HepG2 (cell line): ENCODE results near the gene PIAS1. TPM values are rescaled to one million over a fixed set of nuclear protein-coding genes. Genes with fewer than 3 reads are reported as not detected.

ENCODE experiments used
- ATAC-seq: fragments of 200-7000 bp; cut with Tn5 transposase; 3 replicates; pipeline ENCODE4 v1.9.1; 2020; ENCODE audit warnings: mild to moderate bottlenecking, moderate library complexity
- BruUV-seq: library from RNA; stranded (reverse); fragments of 400-500 nt; replicated peaks from 2 replicates; lab custom pipeline; 2021; lab: Mats Ljungman, UMichigan
- CTCF ChIA-PET: fragments of 300-600 bp; formaldehyde crosslinking; extraction: SDS; loops from one replicate; lab custom pipeline; 2021; ENCODE audit warnings: low total read pairs, inconsistent platforms, low intra/inter-chr PET ratio; lab: Yijun Ruan, JAX
- POLR2A ChIA-PET: fragments of 350-600 bp; sonication (Branson Sonifier 250); formaldehyde crosslinking; loops from one replicate; lab custom pipeline; 2020; ENCODE audit warnings: antibody characterized with exemption, inconsistent platforms; lab: Yijun Ruan, JAX
- DNase-seq: peaks from one replicate; pipeline ENCODE4 v3.0.0-alpha.2; 2015; ENCODE audit warnings: low spot score
- FAIRE-seq: peaks from 3 replicates; lab custom pipeline; 2011; peaks lifted over from hg19 to GRCh38; lab: Jason Lieb, UNC
- H2AFZ ChIP-seq: one replicate; pipeline ENCODE4 v1.6.1; 2011; ENCODE audit warnings: low read length, inconsistent platforms
- H3K27ac ChIP-seq: fragments of 300-600 bp; 3 replicates; pipeline ENCODE4 v1.8.0; 2011; ENCODE audit warnings: mixed run types, mild to moderate bottlenecking, mixed read lengths, low read length, inconsistent platforms; ENCODE audit not compliant: insufficient read depth; ENCODE audit errors: extremely low read length
- H3K27me3 ChIP-seq, 2 experiments: fragments of 200-600 bp in 1 of 2; 2 replicates in 1 of 2; 3 replicates in 1 of 2; pipeline versions ENCODE4 v1.6.0 to v1.8.0; 2011; ENCODE audit warnings: low read length in 2 of 2, mild to moderate bottlenecking in 2 of 2, moderate library complexity in 2 of 2, inconsistent platforms in 1 of 2; ENCODE audit not compliant: insufficient read depth in 2 of 2, control insufficient read depth in 1 of 2
- H3K36me3 ChIP-seq, 2 experiments: fragments of 200-600 bp in 1 of 2; replicated peaks in 1 of 2; 2 replicates in 1 of 2; 3 replicates in 1 of 2; pipeline versions ENCODE4 v1.5.1 to v1.8.0; 2011; ENCODE audit warnings: low read length in 2 of 2, inconsistent platforms in 1 of 2; ENCODE audit not compliant: insufficient read depth in 2 of 2, control insufficient read depth in 1 of 2
- H3K4me1 ChIP-seq: 2 replicates; pipeline ENCODE4 v1.5.1; 2012; ENCODE audit warnings: low read length, inconsistent platforms; ENCODE audit not compliant: insufficient read depth
- H3K4me2 ChIP-seq: 2 replicates; pipeline ENCODE4 v1.6.0; 2011; ENCODE audit warnings: low read depth, low read length, inconsistent platforms
- H3K4me3 ChIP-seq, 3 experiments: fragments of 200-600 bp in 1 of 3; sonication (generic), shearing (Covaris generic) in 1 of 3; replicated peaks in 1 of 3; 2 replicates each; pipeline ENCODE4 v1.5.1; 2011 to 2016; ENCODE audit warnings: low read length in 3 of 3, inconsistent platforms in 2 of 3, low read depth in 2 of 3, mild to moderate bottlenecking in 2 of 3, control low read depth in 1 of 3, mixed read lengths in 1 of 3; ENCODE audit not compliant: insufficient read depth in 1 of 3
- H3K79me2 ChIP-seq: one replicate; pipeline ENCODE4 v1.6.1; 2011; ENCODE audit warnings: low read length, inconsistent platforms; ENCODE audit not compliant: insufficient read depth
- H3K9ac ChIP-seq: 2 replicates; pipeline ENCODE4 v1.6.0; 2011; ENCODE audit warnings: mild to moderate bottlenecking, low read depth, low read length, inconsistent platforms; ENCODE audit not compliant: insufficient read depth
- H3K9me3 ChIP-seq: 2 replicates; pipeline ENCODE4 v1.5.1; 2012; ENCODE audit warnings: mild to moderate bottlenecking, low read length
- H4K20me1 ChIP-seq: 2 replicates; pipeline ENCODE4 v1.6.0; 2011; ENCODE audit warnings: inconsistent platforms, mild to moderate bottlenecking, low read length, moderate library complexity; ENCODE audit not compliant: insufficient read depth
- CEBPG ChIP-seq: IDR thresholded peaks from 2 replicates; pipeline ENCODE4 v1.6.1; 2016
- CERS6 ChIP-seq: sonication (generic); formaldehyde crosslinking; IDR thresholded peaks from 2 replicates; pipeline ENCODE4 v1.5.0; 2020; ENCODE audit warnings: missing genetic modification reagents
- CSRNP1 ChIP-seq: sonication (generic); formaldehyde crosslinking; IDR thresholded peaks from 2 replicates; pipeline ENCODE4 v1.8.1; 2023; ENCODE audit warnings: mild to moderate bottlenecking, missing genetic modification reagents
- FOXA1 ChIP-seq, 2 experiments: fragments of 450-650 bp in 1 of 2; sonication (generic) in 1 of 2; formaldehyde crosslinking in 1 of 2; IDR thresholded peaks; 2 replicates each; pipeline versions ENCODE4 v1.4.0 to v1.6.1; 2016 to 2020; ENCODE audit warnings: missing genetic modification reagents in 1 of 2
- HHEX ChIP-seq: IDR thresholded peaks from 2 replicates; pipeline ENCODE4 v1.6.1; 2016; ENCODE audit warnings: control low read depth
- IRF2 ChIP-seq: IDR thresholded peaks from 2 replicates; pipeline ENCODE4 v1.6.1; 2018; ENCODE audit warnings: missing genetic modification reagents, missing compliant biosample characterization
- JUND ChIP-seq: sonication (generic); formaldehyde crosslinking; IDR thresholded peaks from 2 replicates; pipeline ENCODE4 v1.8.0; 2022; ENCODE audit warnings: mild to moderate bottlenecking, missing genetic modification reagents
- NFE2L2 ChIP-seq: fragments of 150-350 bp; IDR thresholded peaks from 2 replicates; pipeline ENCODE4 v1.6.1; 2014; ENCODE audit warnings: low read length
- PAXIP1 ChIP-seq: sonication (generic); formaldehyde crosslinking; conservative IDR thresholded peaks from 2 replicates; pipeline ENCODE4 v1.4.0; 2020; ENCODE audit warnings: mild to moderate bottlenecking, missing genetic modification reagents, moderate library complexity
- RAD21 ChIP-seq: fragments of 450-650 bp; formaldehyde crosslinking; IDR thresholded peaks from 2 replicates; pipeline ENCODE4 v1.5.0; 2020; ENCODE audit warnings: mild to moderate bottlenecking
- ZKSCAN8 ChIP-seq: IDR thresholded peaks from 2 replicates; pipeline ENCODE4 v1.6.1; 2016; ENCODE audit warnings: borderline replicate concordance, missing genetic modification reagents, missing compliant biosample characterization
- ZNF496 ChIP-seq: sonication (generic); formaldehyde crosslinking; IDR thresholded peaks from 2 replicates; pipeline ENCODE4 v1.8.1; 2023; ENCODE audit warnings: mild to moderate bottlenecking, moderate library complexity, missing genetic modification reagents; ENCODE audit not compliant: insufficient replicate concordance
- ZNF550 ChIP-seq: sonication (generic); formaldehyde crosslinking; IDR thresholded peaks from 2 replicates; pipeline ENCODE4 v1.4.0; 2020; ENCODE audit warnings: mild to moderate bottlenecking, missing genetic modification reagents, borderline replicate concordance
- ZSCAN9 ChIP-seq: IDR thresholded peaks from 2 replicates; pipeline ENCODE4 v1.6.1; 2016; ENCODE audit warnings: borderline replicate concordance
- WGBS: methylation state at CpG from one replicate; pipeline ENCODE4 v1.1.6; 2017; ENCODE audit warnings: low lambda C conversion rate; 5-methylcytosine and 5-hydroxymethylcytosine counted together
- in situ Hi-C: cut with HindIII; loops from 2 replicates; pipeline ENCODE4 v1.10.0; 2017; ENCODE audit warnings: low pct_unique_long_range_greater_than_20kb; ENCODE audit not compliant: extremely low pct_ligation_motif_present
- intact Hi-C: fragments of 100-400 bp; cut with micrococcal nuclease; formaldehyde crosslinking; loops from one replicate; pipeline ENCODE4 v1.10.0; 2022; ENCODE audit not compliant: unreplicated experiment
- polyA plus RNA-seq, 8 experiments: library from polyadenylated mRNA; depleted of rRNA in 3 of 8; stranded (reverse) in 7 of 8; unstranded in 1 of 8; fragments of >200 nt; fragmentation: Illumina TruSeq in 4 of 8; extraction: Trizol in 4 of 8; gene quantifications; 2 replicates each; pipeline versions ENCODE4 v1.2.1 to v1.2.3, GENCODE V29; 2011 to 2016; ENCODE audit warnings: low read depth in 4 of 8, missing spikeins in 1 of 8, mixed read lengths in 1 of 8; ENCODE audit not compliant: insufficient read depth in 1 of 8
- total RNA-seq, 5 experiments: library from RNA; depleted of rRNA; stranded (reverse); fragments of >200 nt; fragmentation: Illumina TruSeq; extraction: Trizol; gene quantifications; 2 replicates each; pipeline ENCODE4 v1.2.3, GENCODE V29; 2016; ENCODE audit warnings: low read depth in 1 of 5

Gene PIAS1
- total and polyA plus RNA-seq, 2 of the 13 experiments (the other 11 are each of a cell fraction or from before 2014, with no cell fraction given) = 20.7 to 33.7 TPM

- H2AFZ ChIP-seq = no peak overlapping the region
- in situ Hi-C loops = no loop called here
- no peak overlapping the region for H3K27ac ChIP-seq
- POLR2A ChIA-PET = no interaction called here
- no peaks in the 10 kb centered on the region for H3K9me3 ChIP-seq
- BruUV-seq = no TSS peak
- peaks cover 99% of the 10 kb centered on the region for H3K79me2 ChIP-seq
- TF ChIP-seq CERS6 (CRISPR knock-in tag) = no peak
- TF ChIP-seq, all 625 proteins: peak for 0
- Histone ChIP-seq H3K4me1 (peaks cover 41% of the 10 kb centered on the region), H3K36me3 (0 out of 5 replicates have a peak, but pooled peaks cover 0 to 3% of the 10 kb centered on the region in 2 experiments), H4K20me1 (peaks cover 37% of the 10 kb centered on the region), H3K4me3 (no peak overlapping the region), H3K9ac (no peak overlapping the region), H3K27me3 (no peaks in the 10 kb centered on the region), H3K4me2 (no peak overlapping the region)
- intact Hi-C loops = loop anchor here (5.0 to 10.0 kb wide), 2 partner anchors 95 to 112 kb away; no protein-coding TSS in a partner anchor
- DNase-seq (no peak), FAIRE-seq (no peak), ATAC-seq (no peak)
- CTCF ChIA-PET = no interaction called here
- 96% methylated on average over 6 of the region's 6 CpGs for WGBS
These were observed 5.5 kb downstream of the PIAS1 start for GRCh38 chr15:68059630-68060029.

DNA sequence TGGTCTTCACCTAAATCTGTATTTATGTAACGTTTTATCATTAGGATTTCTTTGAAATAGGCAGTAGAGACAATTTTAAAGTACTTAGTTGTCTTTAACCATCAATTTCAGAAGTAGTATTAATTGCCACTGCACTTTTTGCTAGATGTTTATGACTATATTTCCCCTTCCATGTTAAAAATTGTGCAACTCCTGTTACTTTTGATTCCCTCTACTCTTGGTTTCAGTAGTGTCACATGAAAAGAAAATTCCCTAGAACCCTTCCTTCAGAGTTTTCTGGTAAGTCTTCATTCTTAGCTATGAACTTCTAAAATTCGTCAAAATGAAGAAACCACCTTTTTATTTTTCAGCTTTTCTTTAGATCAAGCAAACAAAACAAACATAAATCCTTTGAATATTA is 7.1 kb downstream of the PIAS1 start:
- ATAC-seq (no peak), DNase-seq (no peak), FAIRE-seq (no peak)
- H3K9ac ChIP-seq = no peak overlapping the region
- 92% methylated on average over 2 of the region's 2 CpGs for WGBS
- peaks cover 23% of the 10 kb centered on the region for H4K20me1 ChIP-seq
- no peak overlapping the region for H3K27ac ChIP-seq
- H2AFZ ChIP-seq = no peak overlapping the region
- no TSS peak for BruUV-seq
- intact Hi-C loops (no loop called here), in situ Hi-C loops (no loop called here)
- no peak overlapping the region for H3K4me3 ChIP-seq
- CTCF ChIA-PET = no interaction called here
- H3K36me3 ChIP-seq = peaks cover 0 to 3% of the 10 kb centered on the region in 2 experiments; a peak in 1 of 5 replicates
- no peaks in the 10 kb centered on the region for H3K27me3 ChIP-seq
- no peaks in the 10 kb centered on the region for H3K9me3 ChIP-seq
- H3K4me2 ChIP-seq = no peak overlapping the region
- peaks cover 39% of the 10 kb centered on the region for H3K4me1 ChIP-seq
- POLR2A ChIA-PET = no interaction called here
- peaks cover 98% of the 10 kb centered on the region for H3K79me2 ChIP-seq
- TF ChIP-seq JUND (CRISPR knock-in tag) = no peak
- no peak for TF ChIP-seq IRF2
- no peak for TF ChIP-seq ZSCAN9
- TF ChIP-seq PAXIP1 (CRISPR knock-in tag) = no peak
- no peak for TF ChIP-seq ZNF550 (CRISPR knock-in tag)
- TF ChIP-seq NFE2L2 = no peak
- no peak for TF ChIP-seq ZNF496 (CRISPR knock-in tag)
- no peak for TF ChIP-seq HHEX (CRISPR knock-in tag)
- TF ChIP-seq ZKSCAN8 (CRISPR knock-in tag) = no peak
- TF ChIP-seq CEBPG (CRISPR knock-in tag) = no peak
- TF ChIP-seq CSRNP1 (CRISPR knock-in tag) = no peak
- no peak for TF ChIP-seq RAD21 (CRISPR knock-in tag)
- TF ChIP-seq FOXA1 (IDR thresholded peaks at IDR 0.05) = no peak
- no peak for TF ChIP-seq FOXA1 (CRISPR knock-in tag; IDR thresholded peaks at IDR 0.05)
